ENCODE measurements around the gene TXNRD2. TPM values are rescaled to one million over a fixed set of nuclear protein-coding genes. Genes with fewer than 3 reads are reported as not detected.

TXNRD2 gene
- total RNA-seq, 1 experiment from 2014 or later: 22.4 TPM

DNA sequence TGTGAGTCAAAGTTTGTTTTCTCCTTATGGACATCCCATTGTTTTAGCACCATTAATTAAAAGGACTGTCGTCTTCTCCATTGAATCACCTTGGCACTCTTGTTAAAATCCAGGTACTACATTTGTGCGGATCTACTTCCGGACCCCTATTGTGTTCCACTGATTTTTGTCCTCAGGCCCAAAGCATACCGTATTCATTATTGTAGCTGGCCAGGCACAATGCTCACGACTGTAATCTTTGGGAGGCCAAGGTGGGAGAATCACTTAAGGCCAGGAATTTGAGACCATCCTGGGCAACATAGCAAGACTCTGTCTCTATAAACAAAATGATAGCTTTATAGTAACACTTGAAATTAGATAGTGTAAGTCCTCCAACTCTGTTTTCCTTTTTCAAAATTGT is 78.0 kb downstream of the TXNRD2 start:
- Histone ChIP-seq H3K4me1 (replicated peaks; ENCODE audit: insufficient read depth) (no peaks in the 10 kb centered on the region), H3K36me3 (ENCODE audit: low read depth) (no peaks in the 10 kb centered on the region), H4K20me1 (ENCODE audit: insufficient read depth) (no peaks in the 10 kb centered on the region), H3K4me3 (no peak overlapping the region), H3K27ac (no peak overlapping the region), H3F3A (ENCODE audit: insufficient read depth, low read depth) (no peaks in the 10 kb centered on the region), H3K79me2 (ENCODE audit: low read depth) (no peaks in the 10 kb centered on the region), H3K27me3 (ENCODE audit: insufficient read depth, low read depth) (no peaks in the 10 kb centered on the region), H3K9me2 (ENCODE audit: insufficient read depth) (no peaks in the 10 kb centered on the region), H2AFZ (no peak overlapping the region), H3K9me3 (ENCODE audit: insufficient read depth, low read depth) (no peaks in the 10 kb centered on the region), H3K4me2 (no peak overlapping the region)
- intact Hi-C loops (cut with micrococcal nuclease; ENCODE audit: unreplicated experiment): no loop called here
- no peak for DNase-seq
- no TSS peak for BruUV-seq (replicated peaks)
- no peak for TF ChIP-seq CTCF (conservative IDR thresholded peaks at IDR 0.05)
- TF ChIP-seq EZH2 (IDR thresholded peaks at IDR 0.05; ENCODE audit: low read depth): no peak
- ChIA-PET CTCF (no interaction called here), POLR2A (ENCODE audit: unreplicated experiment) (no interaction called here)

DNA sequence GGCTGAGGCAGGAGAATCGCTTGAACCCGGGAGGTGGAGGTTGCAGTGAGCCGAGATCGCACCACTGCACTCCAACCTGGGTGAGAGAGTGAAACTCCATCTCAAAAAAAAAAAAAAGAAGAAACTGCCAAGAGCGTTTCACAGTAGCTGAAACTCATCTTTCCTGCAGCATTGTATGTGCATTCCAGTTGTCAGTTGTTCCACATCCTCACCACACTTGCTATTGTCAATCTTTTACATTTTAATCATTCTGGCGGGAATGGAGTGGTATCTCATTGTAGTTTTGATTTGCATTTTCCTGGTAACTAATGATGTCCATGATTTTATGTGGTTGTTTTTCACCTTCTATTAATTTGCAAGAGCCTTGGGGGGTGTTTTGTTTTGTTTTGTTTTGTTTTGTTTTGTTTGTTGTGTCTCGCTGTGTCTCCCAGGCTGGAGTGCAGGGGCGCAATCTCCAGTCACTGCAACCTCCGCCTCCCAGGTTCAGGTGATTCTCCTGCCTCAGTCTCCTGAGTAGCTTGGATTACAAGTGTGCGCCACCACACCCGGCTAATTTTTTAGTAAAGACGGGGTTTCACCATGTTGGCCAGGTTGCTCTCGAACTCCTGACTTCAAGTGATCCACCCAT is 78.9 kb downstream of the TXNRD2 start:
- ChIA-PET POLR2A (ENCODE audit: unreplicated experiment) (no interaction called here), CTCF (no interaction called here)

GRCh38 chr22:19859861-19860510 is 81.6 kb downstream of the TXNRD2 start:
- intact Hi-C loops (cut with micrococcal nuclease; ENCODE audit: unreplicated experiment): no loop called here
- H3K4me3 ChIP-seq: no peak overlapping the region
- H3K9me2 ChIP-seq (ENCODE audit: insufficient read depth): no peaks in the 10 kb centered on the region
- BruUV-seq (replicated peaks): no TSS peak
- no peaks in the 10 kb centered on the region for H4K20me1 ChIP-seq (ENCODE audit: insufficient read depth)
- no peak overlapping the region for H3K4me2 ChIP-seq
- peaks cover 6% of the 10 kb centered on the region for H3K4me1 ChIP-seq (replicated peaks; ENCODE audit: insufficient read depth)
- H3K9me3 ChIP-seq (ENCODE audit: insufficient read depth, low read depth): no peaks in the 10 kb centered on the region
- no peaks in the 10 kb centered on the region for H3K36me3 ChIP-seq (ENCODE audit: low read depth)
- H2AFZ ChIP-seq: no peak overlapping the region
- CTCF ChIA-PET: no interaction called here
- H3K79me2 ChIP-seq (ENCODE audit: low read depth): peaks cover 13% of the 10 kb centered on the region; the same call in 1 of the 2 replicates
- H3F3A ChIP-seq (ENCODE audit: insufficient read depth, low read depth): no peaks in the 10 kb centered on the region
- H3K27me3 ChIP-seq (ENCODE audit: insufficient read depth, low read depth): no peaks in the 10 kb centered on the region
- no peak overlapping the region for H3K27ac ChIP-seq
- DNase-seq: no peak
- no peak for TF ChIP-seq EZH2 (IDR thresholded peaks at IDR 0.05; ENCODE audit: low read depth)
- POLR2A ChIA-PET (ENCODE audit: unreplicated experiment): no interaction called here

More for the DNA sequence above, 78.9 kb downstream of the TXNRD2 start:
- no peak for DNase-seq
- H3K79me2 ChIP-seq (ENCODE audit: low read depth): no peaks in the 10 kb centered on the region
- H3K9me3 ChIP-seq (ENCODE audit: insufficient read depth, low read depth): no peaks in the 10 kb centered on the region
- no peaks in the 10 kb centered on the region for H3F3A ChIP-seq (ENCODE audit: insufficient read depth, low read depth)
- no TSS peak for BruUV-seq (replicated peaks)
- no peak overlapping the region for H3K27ac ChIP-seq
- H3K4me2 ChIP-seq: no peak overlapping the region
- H3K27me3 ChIP-seq (ENCODE audit: insufficient read depth, low read depth): no peaks in the 10 kb centered on the region
- intact Hi-C loops (cut with micrococcal nuclease; ENCODE audit: unreplicated experiment): no loop called here
- H3K9me2 ChIP-seq (ENCODE audit: insufficient read depth): no peaks in the 10 kb centered on the region
- H3K4me1 ChIP-seq (replicated peaks; ENCODE audit: insufficient read depth): no peaks in the 10 kb centered on the region
- H3K36me3 ChIP-seq (ENCODE audit: low read depth): no peaks in the 10 kb centered on the region
- H3K4me3 ChIP-seq: no peak overlapping the region
- no peak for TF ChIP-seq CTCF (conservative IDR thresholded peaks at IDR 0.05)
- no peak for TF ChIP-seq EZH2 (IDR thresholded peaks at IDR 0.05; ENCODE audit: low read depth)
- no peak overlapping the region for H2AFZ ChIP-seq
- H4K20me1 ChIP-seq (ENCODE audit: insufficient read depth): no peaks in the 10 kb centered on the region

Measured in PC-9 (cell line).